T-helper 2 cell treated with Interferon-gamma antibody and Interleukin-4, amounts not matched to agents 5 μg/mL and 100 μg/mL, for 36 hours (primary cell): ENCODE results near the gene GNG11.

Experiments used
- DNase-seq: peaks from one replicate; pipeline ENCODE4 v3.0.0; 2021; ENCODE audit warnings: low spot score
- H3K27ac Mint-ChIP-seq: one replicate; pipeline ENCODE4 v1.8.0; 2021; ENCODE audit warnings: mild to moderate bottlenecking, mixed read lengths
- H3K27me3 Mint-ChIP-seq: one replicate; pipeline ENCODE4 v1.8.0; 2021; ENCODE audit warnings: low read depth, mixed read lengths
- H3K36me3 Mint-ChIP-seq: one replicate; pipeline ENCODE4 v1.8.0; 2021; ENCODE audit warnings: low read depth, mixed read lengths
- H3K4me1 Mint-ChIP-seq: one replicate; pipeline ENCODE4 v1.8.0; 2021; ENCODE audit warnings: low read depth, mixed read lengths
- H3K4me3 Mint-ChIP-seq: one replicate; pipeline ENCODE4 v1.8.0; 2022; ENCODE audit warnings: mild to moderate bottlenecking, moderate library complexity, mixed read lengths
- H3K9me3 Mint-ChIP-seq: one replicate; pipeline ENCODE4 v1.8.0; 2021; ENCODE audit warnings: mixed read lengths

The GNG11 gene

GRCh38 chr7:93921607-93922566, at the start of gene GNG11:
Gene GNG11, plus strand, starts transcription at chr7:93921735. Its CDS starts 403 bp downstream, at chr7:93922138.
- Mint-ChIP-seq H3K36me3 (no peaks in the 10 kb centered on the region), H3K27ac (no peak within 1 kb of the TSS), H3K9me3 (no peaks in the 10 kb centered on the region), H3K4me1 (no peaks in the 10 kb centered on the region), H3K4me3 (peak within 1 kb of the TSS; percentile 64), H3K27me3 (peaks cover 41% of the 10 kb centered on the region)
- peak; percentile 22 for DNase-seq

GRCh38 chr7:93873998-93874574, 47.4 kb upstream of the GNG11 start:
- Mint-ChIP-seq H3K36me3 (no peaks in the 10 kb centered on the region), H3K9me3 (no peaks in the 10 kb centered on the region), H3K27me3 (no peaks in the 10 kb centered on the region), H3K27ac (no peak overlapping the region), H3K4me1 (no peaks in the 10 kb centered on the region), H3K4me3 (no peak overlapping the region)
- DNase-seq: no peak

- H3K36me3 Mint-ChIP-seq: no peaks in the 10 kb centered on the region
- DNase-seq: no peak
- no peaks in the 10 kb centered on the region for H3K27me3 Mint-ChIP-seq
- H3K4me3 Mint-ChIP-seq: no peak overlapping the region
- H3K4me1 Mint-ChIP-seq: no peaks in the 10 kb centered on the region
- no peak overlapping the region for H3K27ac Mint-ChIP-seq
- H3K9me3 Mint-ChIP-seq: peaks cover 3% of the 10 kb centered on the region
Measured at GRCh38 chr7:93877742-93878141, 43.8 kb upstream of the GNG11 start.

GRCh38 chr7:93879356-93879755, 42.2 kb upstream of the GNG11 start:
- Mint-ChIP-seq H3K27ac (no peak overlapping the region), H3K4me3 (no peak overlapping the region), H3K4me1 (no peaks in the 10 kb centered on the region), H3K36me3 (no peaks in the 10 kb centered on the region), H3K27me3 (peaks cover 3% of the 10 kb centered on the region), H3K9me3 (peaks cover 3% of the 10 kb centered on the region)
- no peak for DNase-seq

GRCh38 chr7:93882468-93882867, 39.1 kb upstream of the GNG11 start:
- Mint-ChIP-seq H3K27me3 (peaks cover 3% of the 10 kb centered on the region), H3K27ac (no peak overlapping the region), H3K36me3 (no peaks in the 10 kb centered on the region), H3K4me1 (no peaks in the 10 kb centered on the region), H3K9me3 (peaks cover 3% of the 10 kb centered on the region), H3K4me3 (no peak overlapping the region)
- no peak for DNase-seq

GRCh38 chr7:93883078-93883916, 38.2 kb upstream of the GNG11 start:
- peaks cover 3% of the 10 kb centered on the region for H3K9me3 Mint-ChIP-seq
- no peaks in the 10 kb centered on the region for H3K4me1 Mint-ChIP-seq
- no peaks in the 10 kb centered on the region for H3K36me3 Mint-ChIP-seq
- no peak overlapping the region for H3K27ac Mint-ChIP-seq
- no peak for DNase-seq
- no peak overlapping the region for H3K4me3 Mint-ChIP-seq
- peaks cover 8% of the 10 kb centered on the region for H3K27me3 Mint-ChIP-seq

- Mint-ChIP-seq H3K9me3 (peaks cover 3% of the 10 kb centered on the region), H3K27me3 (peaks cover 12% of the 10 kb centered on the region), H3K4me3 (no peak overlapping the region), H3K4me1 (no peaks in the 10 kb centered on the region), H3K27ac (no peak overlapping the region), H3K36me3 (no peaks in the 10 kb centered on the region)
- no peak for DNase-seq
Measured at GRCh38 chr7:93883917-93884345, 37.6 kb upstream of the GNG11 start.

GRCh38 chr7:93884541-93884940, 37.0 kb upstream of the GNG11 start:
- peaks cover 18% of the 10 kb centered on the region for H3K27me3 Mint-ChIP-seq
- H3K4me1 Mint-ChIP-seq: no peaks in the 10 kb centered on the region
- no peak for DNase-seq
- no peak overlapping the region for H3K27ac Mint-ChIP-seq
- no peak overlapping the region for H3K4me3 Mint-ChIP-seq
- peaks cover under 1% of the 10 kb centered on the region for H3K9me3 Mint-ChIP-seq
- H3K36me3 Mint-ChIP-seq: no peaks in the 10 kb centered on the region

GRCh38 chr7:93889261-93889660, 32.3 kb upstream of the GNG11 start:
- H3K9me3 Mint-ChIP-seq: no peaks in the 10 kb centered on the region
- no peak for DNase-seq
- no peak overlapping the region for H3K27ac Mint-ChIP-seq
- no peak overlapping the region for H3K4me3 Mint-ChIP-seq
- H3K4me1 Mint-ChIP-seq: peaks cover 7% of the 10 kb centered on the region
- H3K36me3 Mint-ChIP-seq: no peaks in the 10 kb centered on the region
- H3K27me3 Mint-ChIP-seq: peaks cover 50% of the 10 kb centered on the region

- H3K9me3 Mint-ChIP-seq: no peaks in the 10 kb centered on the region
- DNase-seq: no peak
- H3K4me1 Mint-ChIP-seq: peaks cover 7% of the 10 kb centered on the region
- peaks cover 50% of the 10 kb centered on the region for H3K27me3 Mint-ChIP-seq
- H3K27ac Mint-ChIP-seq: no peak overlapping the region
- peak overlapping the region; percentile 62 for H3K4me3 Mint-ChIP-seq
- no peaks in the 10 kb centered on the region for H3K36me3 Mint-ChIP-seq
Measured at GRCh38 chr7:93890041-93890463, 31.5 kb upstream of the GNG11 start.

- H3K9me3 Mint-ChIP-seq: no peaks in the 10 kb centered on the region
- H3K4me3 Mint-ChIP-seq: peak within 1 kb of the TSS; percentile 62
- H3K4me1 Mint-ChIP-seq: peaks cover 7% of the 10 kb centered on the region
- peak; percentile 18 for DNase-seq
- H3K27ac Mint-ChIP-seq: no peak within 1 kb of the TSS
- H3K27me3 Mint-ChIP-seq: peaks cover 50% of the 10 kb centered on the region
- H3K36me3 Mint-ChIP-seq: no peaks in the 10 kb centered on the region
Measured at GRCh38 chr7:93890464-93891068, 31.0 kb upstream of the GNG11 start, which contains the start of gene TFPI2. Gene TFPI2, minus strand, starts transcription at chr7:93890753. Its CDS starts 75 bp downstream, at chr7:93890678.

GRCh38 chr7:93894426-93894825, 27.1 kb upstream of the GNG11 start:
- Mint-ChIP-seq H3K36me3 (no peaks in the 10 kb centered on the region), H3K9me3 (no peaks in the 10 kb centered on the region), H3K27me3 (peaks cover 41% of the 10 kb centered on the region), H3K4me1 (peaks cover 7% of the 10 kb centered on the region), H3K27ac (no peak overlapping the region), H3K4me3 (no peak overlapping the region)
- no peak for DNase-seq

- H3K9me3 Mint-ChIP-seq: no peaks in the 10 kb centered on the region
- peaks cover 3% of the 10 kb centered on the region for H3K4me1 Mint-ChIP-seq
- H3K4me3 Mint-ChIP-seq: no peak overlapping the region
- no peaks in the 10 kb centered on the region for H3K36me3 Mint-ChIP-seq
- no peak for DNase-seq
- H3K27ac Mint-ChIP-seq: no peak overlapping the region
- peaks cover 36% of the 10 kb centered on the region for H3K27me3 Mint-ChIP-seq
Measured at GRCh38 chr7:93894966-93895640, 26.4 kb upstream of the GNG11 start.
